ENCODE results near the gene PPP2R2D.

DNA sequence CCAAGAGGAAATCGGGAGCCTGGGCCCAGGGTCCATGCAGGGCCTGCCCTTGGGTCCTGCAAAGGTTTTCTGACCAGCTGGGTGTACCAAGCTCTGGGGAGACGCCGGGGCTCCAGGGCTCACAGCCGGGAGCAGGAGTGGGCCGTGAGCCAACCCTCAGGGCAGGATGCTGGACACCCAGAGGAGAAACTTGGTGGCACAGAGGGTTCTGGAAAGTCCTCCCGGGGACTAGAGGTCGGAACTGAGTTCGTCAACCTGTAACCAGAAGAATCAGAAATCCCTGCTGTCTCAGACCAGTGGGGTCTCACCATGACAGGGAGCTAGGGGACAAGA is 29.2 kb upstream of the PPP2R2D start:
- TF ChIP-seq POLR2A (IDR thresholded peaks at IDR 0.05; ENCODE audit: low read length) (no peak), GATA1 (IDR thresholded peaks at IDR 0.05; ENCODE audit: low read depth, low read length) (no peak)
